ENCODE results near the gene ZC3H12A.

- TF ChIP-seq, protein P1, sequence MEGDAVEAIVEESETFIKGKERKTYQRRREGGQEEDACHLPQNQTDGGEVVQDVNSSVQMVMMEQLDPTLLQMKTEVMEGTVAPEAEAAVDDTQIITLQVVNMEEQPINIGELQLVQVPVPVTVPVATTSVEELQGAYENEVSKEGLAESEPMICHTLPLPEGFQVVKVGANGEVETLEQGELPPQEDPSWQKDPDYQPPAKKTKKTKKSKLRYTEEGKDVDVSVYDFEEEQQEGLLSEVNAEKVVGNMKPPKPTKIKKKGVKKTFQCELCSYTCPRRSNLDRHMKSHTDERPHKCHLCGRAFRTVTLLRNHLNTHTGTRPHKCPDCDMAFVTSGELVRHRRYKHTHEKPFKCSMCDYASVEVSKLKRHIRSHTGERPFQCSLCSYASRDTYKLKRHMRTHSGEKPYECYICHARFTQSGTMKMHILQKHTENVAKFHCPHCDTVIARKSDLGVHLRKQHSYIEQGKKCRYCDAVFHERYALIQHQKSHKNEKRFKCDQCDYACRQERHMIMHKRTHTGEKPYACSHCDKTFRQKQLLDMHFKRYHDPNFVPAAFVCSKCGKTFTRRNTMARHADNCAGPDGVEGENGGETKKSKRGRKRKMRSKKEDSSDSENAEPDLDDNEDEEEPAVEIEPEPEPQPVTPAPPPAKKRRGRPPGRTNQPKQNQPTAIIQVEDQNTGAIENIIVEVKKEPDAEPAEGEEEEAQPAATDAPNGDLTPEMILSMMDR (IDR thresholded peaks at IDR 0.05) = no peak
- no peak for TF ChIP-seq POLR2A (IDR thresholded peaks at IDR 0.05)
Measured at GRCh38 chr1:37517569-37517968, 43.2 kb downstream of the ZC3H12A start.

Measured in Peyer's patch (tissue), 4 donors.